PC-9 (cell line): ENCODE data around the gene UNC13A. TPM values are rescaled to one million over a fixed set of nuclear protein-coding genes. Genes with fewer than 3 reads are reported as not detected.

Source experiments
- BruUV-seq: library from RNA; stranded (reverse); fragments of 400-500 nt; replicated peaks from 2 replicates; lab custom pipeline; 2021; lab: Mats Ljungman, UMichigan
- CTCF ChIA-PET: fragments of 300-600 bp; sonication (Branson Sonifier 250); formaldehyde crosslinking; loops from one replicate; lab custom pipeline; 2022; ENCODE audit warnings: antibody characterized with exemption; lab: Charles Lee
- POLR2A ChIA-PET: fragments of 300-600 bp; sonication (Branson Sonifier 250); formaldehyde crosslinking; loops from one replicate; lab custom pipeline; 2022; ENCODE audit warnings: antibody characterized with exemption; ENCODE audit not compliant: unreplicated experiment; lab: Charles Lee
- DNase-seq, 2 experiments: peaks; one replicate each; pipeline versions ENCODE4 v3.0.0 to v3.0.0-alpha.2; 2015 to 2022; ENCODE audit warnings: mixed read lengths in 1 of 2
- H2AFZ ChIP-seq: fragments of 200-600 bp; sonication (generic); 2 replicates; pipeline ENCODE4 v1.8.1; 2017; ENCODE audit warnings: antibody characterized with exemption
- H3F3A ChIP-seq: fragments of 200-600 bp; sonication (generic); 2 replicates; pipeline ENCODE4 v1.8.1; 2017; ENCODE audit warnings: antibody characterized with exemption, mild to moderate bottlenecking, low read depth; ENCODE audit not compliant: insufficient read depth
- H3K27ac ChIP-seq: fragments of 200-600 bp; sonication (generic); 2 replicates; pipeline ENCODE4 v1.6.1; 2016; ENCODE audit warnings: mixed run types
- H3K27me3 ChIP-seq: fragments of 200-600 bp; sonication (generic); 2 replicates; pipeline ENCODE4 v1.6.1; 2016; ENCODE audit warnings: low read depth, mixed run types; ENCODE audit not compliant: insufficient read depth
- H3K36me3 ChIP-seq: fragments of 200-600 bp; sonication (generic); 2 replicates; pipeline ENCODE4 v1.6.1; 2016; ENCODE audit warnings: low read depth, mixed run types
- H3K4me1 ChIP-seq: fragments of 200-600 bp; sonication (generic); replicated peaks from 2 replicates; pipeline ENCODE4 v1.6.1; 2016; ENCODE audit warnings: mixed run types; ENCODE audit not compliant: insufficient read depth
- H3K4me2 ChIP-seq: fragments of 200-600 bp; sonication (generic); 2 replicates; pipeline ENCODE4 v1.6.1; 2017; ENCODE audit warnings: mixed run types
- H3K4me3 ChIP-seq: fragments of 200-600 bp; sonication (generic); 2 replicates; pipeline ENCODE4 v1.6.1; 2016; ENCODE audit warnings: mixed run types
- H3K79me2 ChIP-seq: fragments of 200-600 bp; sonication (generic); 2 replicates; pipeline ENCODE4 v1.6.1; 2017; ENCODE audit warnings: low read depth, mixed run types
- H3K9me2 ChIP-seq: fragments of 200-600 bp; sonication (generic); 2 replicates; pipeline ENCODE4 v1.8.1; 2017; ENCODE audit warnings: mild to moderate bottlenecking; ENCODE audit not compliant: insufficient read depth
- H3K9me3 ChIP-seq: fragments of 200-600 bp; sonication (generic); 2 replicates; pipeline ENCODE4 v1.8.1; 2016; ENCODE audit warnings: low read depth; ENCODE audit not compliant: insufficient read depth
- H4K20me1 ChIP-seq: fragments of 200-600 bp; sonication (generic); 2 replicates; pipeline ENCODE4 v1.8.1; 2017; ENCODE audit not compliant: insufficient read depth
- CTCF ChIP-seq: fragments of 200-600 bp; sonication (generic); conservative IDR thresholded peaks from 2 replicates; pipeline ENCODE4 v1.6.1; 2017; ENCODE audit warnings: mixed run types, antibody characterized with exemption, mild to moderate bottlenecking, moderate library complexity
- EZH2 ChIP-seq: fragments of 200-600 bp; sonication (generic); IDR thresholded peaks from 2 replicates; pipeline ENCODE4 v1.8.0; 2017; ENCODE audit warnings: antibody characterized with exemption, low read depth
- intact Hi-C: fragments of 100-400 bp; cut with micrococcal nuclease; formaldehyde crosslinking; loops from one replicate; pipeline ENCODE4 v1.10.0; 2022; ENCODE audit not compliant: unreplicated experiment
- total RNA-seq: library from RNA; stranded (reverse); gene quantifications from 2 replicates; pipeline ENCODE4 v1.2.3, GENCODE V29; 2021

Gene UNC13A
- total RNA-seq, 1 experiment from 2014 or later: 0.17 TPM

GRCh38 chr19:17607936-17608335 lies 80.2 kb downstream of the UNC13A start:
- POLR2A ChIA-PET: no interaction called here
- TF ChIP-seq CTCF (no peak), EZH2 (no peak)
- BruUV-seq: no TSS peak
- H3K4me1 ChIP-seq: no peaks in the 10 kb centered on the region
- no peaks in the 10 kb centered on the region for H3K9me2 ChIP-seq
- intact Hi-C loops: no loop called here
- no peak overlapping the region for H3K4me2 ChIP-seq
- CTCF ChIA-PET: interaction anchor here (0.5 kb wide), 1 partner anchor 638 kb away, joined by 3 read pairs; no protein-coding TSS in a partner anchor
- no peaks in the 10 kb centered on the region for H3K9me3 ChIP-seq
- no peaks in the 10 kb centered on the region for H4K20me1 ChIP-seq
- H3K27ac ChIP-seq: no peak overlapping the region
- H3K36me3 ChIP-seq: no peaks in the 10 kb centered on the region
- H2AFZ ChIP-seq: no peak overlapping the region
- H3K4me3 ChIP-seq: no peak overlapping the region
- DNase-seq: no peak
- no peaks in the 10 kb centered on the region for H3K79me2 ChIP-seq
- H3F3A ChIP-seq: peaks cover 28% of the 10 kb centered on the region; the same call in 1 of the 2 replicates
- peaks cover 14% of the 10 kb centered on the region for H3K27me3 ChIP-seq

- no peaks in the 10 kb centered on the region for H3K9me3 ChIP-seq
- peak overlapping the region; percentile 58 for H3K4me3 ChIP-seq
- H2AFZ ChIP-seq: 0 out of 2 replicates have a peak overlapping the region, but pooled peaks have one; percentile 90
- intact Hi-C loops: no loop called here
- H3K4me2 ChIP-seq: peak overlapping the region; percentile 83
- H3K9me2 ChIP-seq: no peaks in the 10 kb centered on the region
- peaks cover 28% of the 10 kb centered on the region; the same call in 1 of the 2 replicates for H3F3A ChIP-seq
- no peaks in the 10 kb centered on the region for H3K4me1 ChIP-seq
- no peaks in the 10 kb centered on the region for H3K36me3 ChIP-seq
- H3K79me2 ChIP-seq: no peaks in the 10 kb centered on the region
- peaks cover 26% of the 10 kb centered on the region for H3K27me3 ChIP-seq
- TF ChIP-seq EZH2 (no peak), CTCF (no peak)
- H3K27ac ChIP-seq: no peak overlapping the region
- ChIA-PET POLR2A (interaction anchor here (0.6 to 0.7 kb wide), 3 partner anchors 113 to 380 kb away, joined by 3 to 10 read pairs (median 8); no protein-coding TSS in a partner anchor), CTCF (interaction anchor here (1.2 kb wide), 1 partner anchor 160 kb away, joined by 5 read pairs; no protein-coding TSS in a partner anchor)
- no peak for DNase-seq
- H4K20me1 ChIP-seq: no peaks in the 10 kb centered on the region
- no TSS peak for BruUV-seq
Observed at GRCh38 chr19:17606590-17607185, 81.5 kb downstream of the UNC13A start.

DNA sequence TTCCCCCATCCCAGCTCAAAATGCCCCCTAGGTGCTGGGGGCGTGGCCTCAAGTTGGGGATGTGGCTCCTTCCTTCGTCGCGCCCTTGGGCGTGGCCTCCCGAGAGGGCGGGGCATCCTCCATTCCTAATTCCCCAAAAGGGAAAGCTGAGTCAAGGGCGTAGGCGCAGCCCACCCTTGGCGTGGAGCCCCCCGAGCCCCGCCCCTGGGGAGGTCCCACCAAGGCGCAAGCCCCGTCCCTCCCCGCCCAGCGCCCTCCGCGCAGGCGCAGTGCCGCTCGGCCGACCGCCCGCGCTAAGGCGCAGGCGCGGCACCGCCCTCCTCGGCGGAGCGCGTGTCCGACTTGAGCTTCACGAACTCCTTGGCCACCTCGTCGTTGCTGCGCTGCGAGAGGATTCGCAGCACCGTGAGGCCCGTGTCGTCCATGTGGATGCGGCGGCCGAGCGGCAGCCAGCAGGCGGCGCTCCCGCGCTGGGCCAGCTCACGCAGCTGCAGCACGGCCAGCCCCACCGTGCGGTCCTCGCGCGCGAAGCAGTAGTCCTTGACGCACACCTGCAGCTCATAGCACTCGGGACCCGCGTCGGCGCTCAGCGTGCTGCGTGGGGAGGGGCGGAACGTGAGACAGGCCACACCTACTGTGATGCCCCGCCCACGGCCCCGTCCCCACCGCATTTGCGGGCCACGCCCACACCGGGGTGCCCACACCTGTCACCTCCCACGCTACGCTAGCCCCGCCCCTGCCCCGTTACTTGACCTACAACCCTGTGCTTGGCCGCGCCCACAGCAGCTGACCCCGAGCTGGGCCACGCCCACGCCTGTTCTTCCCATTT lies 82.2 kb downstream of the UNC13A start:
- DNase-seq: peak; percentile 77 to 85
- H3K9me2 ChIP-seq: no peaks in the 10 kb centered on the region
- CTCF ChIA-PET: interaction anchor here (0.5 to 1.2 kb wide), 2 partner anchors 160 to 189 kb away, joined by 3 to 5 read pairs; partner anchors contain the start of gene B3GNT3
- H4K20me1 ChIP-seq: no peaks in the 10 kb centered on the region
- TF ChIP-seq CTCF (peak; percentile 69), EZH2 (no peak)
- H3K9me3 ChIP-seq: no peaks in the 10 kb centered on the region
- BruUV-seq: no TSS peak
- no peaks in the 10 kb centered on the region for H3K4me1 ChIP-seq
- peaks cover 33% of the 10 kb centered on the region for H3K27me3 ChIP-seq
- no peaks in the 10 kb centered on the region for H3K36me3 ChIP-seq
- H3K27ac ChIP-seq: peak overlapping the region; percentile 62
- peaks cover 28% of the 10 kb centered on the region; the same call in 1 of the 2 replicates for H3F3A ChIP-seq
- intact Hi-C loops: no loop called here
- no peaks in the 10 kb centered on the region for H3K79me2 ChIP-seq
- H2AFZ ChIP-seq: peak overlapping the region; percentile 90
- H3K4me3 ChIP-seq: peak overlapping the region; percentile 58
- POLR2A ChIA-PET: interaction anchor here (0.5 to 0.7 kb wide), 5 partner anchors 94 to 249 kb away, joined by 3 to 10 read pairs (median 3); no protein-coding TSS in a partner anchor
- H3K4me2 ChIP-seq: peak overlapping the region; percentile 83
